OCI-LY1 (cell line): ENCODE data around the gene NID1.

ENCODE experiments used
- EZH2 ChIP-seq: fragments of 200-600 bp; sonication (generic), shearing (Covaris generic); IDR thresholded peaks from 2 replicates; pipeline ENCODE4 v1.8.0; 2017; ENCODE audit warnings: borderline replicate concordance, mixed run types, mild to moderate bottlenecking, antibody characterized with exemption, low read length, moderate library complexity, mixed read lengths
- TF ChIP-seq, protein P1 (sequence below): fragments of 200-600 bp; sonication (generic), shearing (Covaris generic); IDR thresholded peaks from 2 replicates; pipeline ENCODE4 v1.5.1; 2017; ENCODE audit warnings: mild to moderate bottlenecking, antibody characterized with exemption, low read length, moderate library complexity, mixed read lengths

DNA sequence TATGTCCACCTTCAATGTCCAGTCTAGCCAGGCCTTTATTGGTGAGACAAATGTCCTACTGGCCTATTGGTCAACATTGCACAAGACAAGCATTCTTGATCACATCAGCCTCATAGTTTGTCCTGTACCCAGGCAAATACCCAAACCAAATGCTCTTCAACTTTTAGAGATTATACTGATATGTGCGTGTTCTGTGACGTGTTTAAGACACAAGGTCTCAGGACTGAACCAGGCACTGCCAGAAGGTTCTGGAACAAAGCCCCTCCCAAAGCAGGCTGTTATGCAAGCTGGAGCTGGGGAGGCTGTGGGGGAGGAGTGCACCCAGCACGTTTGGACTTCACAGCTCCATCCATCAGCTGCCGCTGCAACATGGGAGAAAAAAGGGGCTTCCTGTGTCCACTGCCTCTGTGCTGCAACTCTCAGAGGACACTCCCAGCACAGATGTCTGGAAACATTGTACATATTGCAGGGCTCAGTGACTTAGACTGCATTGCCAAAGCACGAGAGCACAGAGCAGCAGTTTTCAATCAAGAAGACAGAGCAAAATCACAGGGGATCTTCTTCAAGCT, 45.9 kb downstream of the NID1 start:
- TF ChIP-seq, protein P1, sequence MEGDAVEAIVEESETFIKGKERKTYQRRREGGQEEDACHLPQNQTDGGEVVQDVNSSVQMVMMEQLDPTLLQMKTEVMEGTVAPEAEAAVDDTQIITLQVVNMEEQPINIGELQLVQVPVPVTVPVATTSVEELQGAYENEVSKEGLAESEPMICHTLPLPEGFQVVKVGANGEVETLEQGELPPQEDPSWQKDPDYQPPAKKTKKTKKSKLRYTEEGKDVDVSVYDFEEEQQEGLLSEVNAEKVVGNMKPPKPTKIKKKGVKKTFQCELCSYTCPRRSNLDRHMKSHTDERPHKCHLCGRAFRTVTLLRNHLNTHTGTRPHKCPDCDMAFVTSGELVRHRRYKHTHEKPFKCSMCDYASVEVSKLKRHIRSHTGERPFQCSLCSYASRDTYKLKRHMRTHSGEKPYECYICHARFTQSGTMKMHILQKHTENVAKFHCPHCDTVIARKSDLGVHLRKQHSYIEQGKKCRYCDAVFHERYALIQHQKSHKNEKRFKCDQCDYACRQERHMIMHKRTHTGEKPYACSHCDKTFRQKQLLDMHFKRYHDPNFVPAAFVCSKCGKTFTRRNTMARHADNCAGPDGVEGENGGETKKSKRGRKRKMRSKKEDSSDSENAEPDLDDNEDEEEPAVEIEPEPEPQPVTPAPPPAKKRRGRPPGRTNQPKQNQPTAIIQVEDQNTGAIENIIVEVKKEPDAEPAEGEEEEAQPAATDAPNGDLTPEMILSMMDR, result no peak
- no peak for TF ChIP-seq EZH2
